Retina (tissue), 1 donor: ENCODE data around the gene POLR3G.

ENCODE experiments used
- DNase-seq: peaks from one replicate; pipeline ENCODE4 v3.0.0-alpha.2; 2016

The POLR3G gene

DNA sequence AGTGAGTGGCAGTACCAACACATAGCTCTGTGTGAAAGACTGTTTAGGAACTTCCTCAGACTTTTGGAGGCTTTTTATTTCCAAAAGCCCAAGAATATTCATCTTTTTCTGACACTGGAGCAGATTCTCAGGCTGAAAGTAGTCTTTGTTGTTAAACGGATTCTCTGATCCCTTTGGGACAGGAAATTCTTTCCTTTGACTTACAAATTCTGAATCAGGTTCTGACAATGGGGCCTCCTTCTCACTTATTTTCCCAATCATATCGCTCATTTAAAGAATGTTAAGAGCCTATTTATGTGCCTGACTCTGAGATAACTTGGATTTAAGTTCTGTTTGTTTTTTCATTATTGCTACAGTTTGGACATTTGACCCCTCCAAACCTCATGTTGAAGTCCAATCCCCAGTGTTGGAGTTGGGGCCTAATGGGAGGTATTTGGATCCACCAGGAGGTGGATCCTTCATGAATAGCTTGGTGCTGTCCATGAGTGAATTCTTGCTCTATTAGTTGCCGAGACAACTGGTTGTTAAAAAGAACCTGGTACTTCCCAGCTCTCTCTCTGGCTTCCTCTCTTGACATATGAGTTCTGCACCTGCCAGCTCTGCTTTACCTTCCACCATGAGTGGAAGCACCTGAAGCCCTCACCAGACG is 79.8 kb downstream of the POLR3G start:
- no peak for DNase-seq

GRCh38 chr5:90555666-90556065 is 81.0 kb downstream of the POLR3G start:
- DNase-seq, result no peak

DNA sequence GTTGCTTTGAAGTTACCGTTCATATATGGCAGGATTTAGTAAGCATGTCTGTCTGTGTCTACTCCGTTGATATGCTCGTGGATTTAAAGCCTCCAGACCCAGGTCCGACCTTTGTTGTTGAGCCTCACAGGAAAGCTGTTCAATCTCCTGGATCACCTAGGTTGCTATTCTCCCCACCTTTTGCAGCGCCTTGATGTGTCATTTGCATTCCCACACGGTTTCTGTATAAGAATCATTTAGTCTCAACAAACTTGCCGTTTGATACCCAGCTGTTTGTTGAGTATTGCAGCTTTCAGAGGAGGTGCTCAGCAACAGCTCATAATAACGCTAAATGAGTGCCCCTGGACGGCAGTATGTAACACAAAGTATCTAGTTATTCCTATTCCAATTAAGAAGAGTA is 82.7 kb downstream of the POLR3G start:
- DNase-seq, result no peak

DNA sequence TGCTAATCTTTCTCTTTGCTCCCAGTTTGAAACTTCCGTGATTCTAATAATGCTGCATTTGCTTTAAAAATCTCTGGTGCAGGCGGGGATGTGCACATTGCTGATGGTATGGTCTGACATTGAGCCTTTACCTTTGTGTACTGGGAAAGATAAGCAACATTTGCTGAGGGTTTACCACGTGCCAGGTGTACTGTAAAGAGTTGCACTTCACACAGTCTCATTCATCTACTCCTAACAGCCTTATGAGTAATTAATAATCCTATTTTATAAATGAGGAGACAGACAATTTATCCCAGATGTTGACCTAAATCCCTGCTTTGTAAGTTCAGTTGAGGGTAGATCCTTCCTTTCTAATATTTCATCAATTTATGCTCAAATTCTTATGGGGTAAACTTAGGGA is 83.2 kb downstream of the POLR3G start:
- DNase-seq, result no peak

DNA sequence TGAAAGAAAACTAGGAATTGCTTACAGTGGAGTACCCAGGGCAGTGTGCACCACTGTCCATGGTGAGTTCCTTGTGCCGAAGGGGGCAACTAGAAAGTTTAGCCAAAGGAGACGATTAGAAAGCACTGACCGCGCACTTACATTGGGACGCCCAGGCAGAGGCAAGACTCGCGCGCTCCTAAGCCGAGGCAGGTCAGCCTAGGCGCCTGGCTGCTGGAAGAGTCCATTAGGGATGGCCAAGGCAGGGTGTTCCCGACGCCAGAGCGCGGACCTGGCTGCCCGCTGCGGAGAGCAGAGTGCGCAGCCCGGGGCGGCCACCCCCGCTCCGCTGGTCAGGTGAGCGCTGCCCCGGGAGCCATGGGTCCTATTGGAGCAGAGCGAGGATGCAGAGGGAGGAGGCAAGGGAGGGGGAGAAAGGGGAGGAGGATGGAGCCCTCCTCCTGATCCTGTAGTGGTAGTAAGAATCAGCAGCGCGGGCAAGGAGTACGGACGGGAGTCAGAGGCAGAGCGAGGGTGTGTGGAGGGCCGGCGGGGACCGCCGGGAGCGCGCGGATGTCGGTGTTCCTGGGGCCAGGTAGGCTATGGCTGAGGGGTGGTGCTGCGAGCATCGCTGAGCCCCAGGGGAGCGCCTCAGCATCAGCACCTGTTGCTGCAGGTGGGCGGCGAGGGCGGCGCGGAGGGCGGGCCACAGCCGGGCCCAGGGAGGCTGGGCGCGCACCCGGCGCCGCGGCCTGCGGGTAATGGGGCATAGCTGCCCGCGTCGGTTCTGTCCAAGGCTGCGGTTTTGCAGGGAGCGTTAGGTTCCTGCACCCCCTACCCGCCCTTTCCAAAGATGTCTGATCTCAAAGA is 83.9 kb downstream of the POLR3G start, which contains the start of gene ADGRV1:
Gene ADGRV1 (plus strand): TSS at position 454 of the 849 bp plus-strand sequence. CDS start 99 bp downstream, at position 553.
- peak; percentile 96 for DNase-seq

GRCh38 chr5:90560771-90561170 is 86.1 kb downstream of the POLR3G start:
- DNase-seq, result no peak

- no peak for DNase-seq
Measured at GRCh38 chr5:90561766-90562165, 87.1 kb downstream of the POLR3G start.

- no peak for DNase-seq
Measured at GRCh38 chr5:90562341-90562740, 87.7 kb downstream of the POLR3G start.

DNA sequence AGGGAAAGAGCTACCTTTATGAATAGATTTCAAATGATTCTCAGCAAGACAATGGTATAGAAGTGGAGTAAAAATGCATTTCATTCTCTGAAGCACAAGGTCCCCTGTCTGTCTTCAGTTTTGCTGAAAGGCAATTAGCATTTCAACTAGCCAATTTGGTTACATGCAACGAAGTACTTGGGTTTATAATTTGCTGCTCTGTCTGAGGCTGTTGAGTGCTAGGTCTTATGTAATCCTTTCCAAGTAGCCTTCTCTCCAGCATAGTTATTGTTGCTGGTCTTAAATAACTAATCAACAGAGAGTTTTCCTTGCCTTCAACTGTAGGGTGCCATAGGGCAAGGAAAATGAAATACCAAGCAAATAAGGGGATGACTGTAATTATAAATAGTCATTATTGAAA is 88.4 kb downstream of the POLR3G start:
- DNase-seq, result peak; percentile 24
